ENCODE data around the gene EEFSEC. TPM values are rescaled to one million over a fixed set of nuclear protein-coding genes. Genes with fewer than 3 reads are reported as not detected.

EEFSEC gene
- total and polyA plus RNA-seq, 2 experiments from 2014 or later, result 10.1 to 16.2 TPM

- Mint-ChIP-seq H3K4me1 (peaks cover 19% of the 10 kb centered on the region), H3K27ac (no peak overlapping the region), H3K36me3 (ENCODE audit: low read depth) (no peaks in the 10 kb centered on the region), H3K9me3 (no peaks in the 10 kb centered on the region), H3K27me3 (ENCODE audit: insufficient read depth, low read depth, poor library complexity) (peaks cover 4% of the 10 kb centered on the region), H3K4me3 (no peak overlapping the region)
- Histone ChIP-seq H2AFZ (no peak overlapping the region), H3K4me2 (no peak overlapping the region), H3F3A (replicated peaks; ENCODE audit: low read depth) (no peaks in the 10 kb centered on the region), H3K79me2 (replicated peaks; ENCODE audit: insufficient read depth) (no peaks in the 10 kb centered on the region), H3K27ac (ENCODE audit: low read depth) (no peak overlapping the region), H3K4me3 (no peak overlapping the region), H3K4me1 (ENCODE audit: insufficient read depth) (no peaks in the 10 kb centered on the region), H3K27me3 (ENCODE audit: insufficient read depth) (no peaks in the 10 kb centered on the region), H3K36me3 (ENCODE audit: insufficient read depth) (no peaks in the 10 kb centered on the region), H4K20me1 (replicated peaks; ENCODE audit: insufficient read depth) (no peaks in the 10 kb centered on the region; the same call in 1 of the 2 replicates), H3K9me2 (ENCODE audit: insufficient read depth) (no peaks in the 10 kb centered on the region)
- ATAC-seq (no peak), DNase-seq (ENCODE audit: low spot score) (no peak)
- TF ChIP-seq REST (IDR thresholded peaks at IDR 0.05; ENCODE audit: unreplicated experiment) (no peak), STAT1 (IDR thresholded peaks at IDR 0.05; ENCODE audit: unreplicated experiment) (no peak), ZNF462 (CRISPR knock-in tag; IDR thresholded peaks at IDR 0.05) (no peak), ZNF331 (CRISPR knock-in tag; IDR thresholded peaks at IDR 0.05; ENCODE audit: low read depth) (no peak), ETS1 (IDR thresholded peaks at IDR 0.05) (no peak), EZH2phosphoT487 (IDR thresholded peaks at IDR 0.05; ENCODE audit: unreplicated experiment) (no peak), POLR2AphosphoS5 (IDR thresholded peaks at IDR 0.05; ENCODE audit: low read depth) (no peak), EZH2 (IDR thresholded peaks at IDR 0.05; ENCODE audit: low read depth, unreplicated experiment) (no peak), ZNF114 (CRISPR knock-in tag; IDR thresholded peaks at IDR 0.05) (no peak)
Measured at GRCh38 chr3:128238184-128238489, 84.9 kb downstream of the EEFSEC start.
